SK-N-SH (cell line): ENCODE results near the gene SHISA3.

Experiments used
- CTCF ChIP-seq: fragments of 200-600 bp; sonication (generic); IDR thresholded peaks from 2 replicates; pipeline ENCODE4 v1.6.1; 2017; ENCODE audit warnings: antibody characterized with exemption, mild to moderate bottlenecking, moderate library complexity
- EZH2phosphoT487 ChIP-seq: fragments of 200-600 bp; sonication (generic); IDR thresholded peaks from 2 replicates; pipeline ENCODE4 v1.6.1; 2017; ENCODE audit warnings: low read depth, mixed run types, mild to moderate bottlenecking, antibody characterized with exemption, moderate library complexity, borderline replicate concordance
- GATA2 ChIP-seq: sonication (generic); formaldehyde crosslinking; IDR thresholded peaks from 2 replicates; pipeline ENCODE4 v1.5.0; 2020; ENCODE audit warnings: mild to moderate bottlenecking, missing genetic modification reagents
- JUND ChIP-seq: IDR thresholded peaks from 2 replicates; pipeline ENCODE4 v1.4.0; 2012
- MAX ChIP-seq: IDR thresholded peaks from 2 replicates; pipeline ENCODE4 v1.4.0; 2012; ENCODE audit warnings: low read depth
- NFIC ChIP-seq: IDR thresholded peaks from 2 replicates; pipeline ENCODE4 v1.4.0; 2012; ENCODE audit warnings: borderline replicate concordance
- NRF1 ChIP-seq: IDR thresholded peaks from 2 replicates; pipeline ENCODE4 v1.6.1; 2012; ENCODE audit warnings: low read depth, mild to moderate bottlenecking, low read length
- POLR2AphosphoS5 ChIP-seq: IDR thresholded peaks from 2 replicates; pipeline ENCODE4 v1.6.1; 2012; ENCODE audit warnings: low read depth, low read length
- RAD21 ChIP-seq: IDR thresholded peaks from 2 replicates; pipeline ENCODE4 v1.6.1; 2012; ENCODE audit warnings: mild to moderate bottlenecking, low read length
- REST ChIP-seq: IDR thresholded peaks from 2 replicates; pipeline ENCODE4 v1.6.1; 2012; ENCODE audit warnings: mild to moderate bottlenecking, low read depth, low read length, moderate library complexity
- SMC3 ChIP-seq: IDR thresholded peaks from 2 replicates; pipeline ENCODE4 v1.6.1; 2012; ENCODE audit warnings: low read depth, low read length, improper control_type of control experiment
- TAF1 ChIP-seq: IDR thresholded peaks from 2 replicates; pipeline ENCODE4 v1.6.1; 2012; ENCODE audit warnings: low read depth, mild to moderate bottlenecking, low read length, moderate library complexity, borderline replicate concordance
- TEAD4 ChIP-seq: IDR thresholded peaks from 2 replicates; pipeline ENCODE4 v1.4.0; 2012; ENCODE audit warnings: mild to moderate bottlenecking, borderline replicate concordance; ENCODE audit not compliant: insufficient read depth

- TF ChIP-seq POLR2AphosphoS5 (no peak), CTCF (no peak), MAX (no peak), TAF1 (no peak), GATA2 (CRISPR knock-in tag) (no peak), NRF1 (no peak), JUND (no peak), REST (no peak), TEAD4 (no peak), RAD21 (no peak), SMC3 (no peak), NFIC (no peak), EZH2phosphoT487 (no peak)
Measured at GRCh38 chr4:42398871-42399331, 1.6 kb downstream of the SHISA3 start.
